WTC11 (cell line): ENCODE data around the gene PTPRN2. TPM values are rescaled to one million over a fixed set of nuclear protein-coding genes. Genes with fewer than 3 reads are reported as not detected.

Source experiments
- ATAC-seq: fragments of 200-7000 bp; cut with Tn5 transposase; 2 replicates; pipeline ENCODE4 v1.10.0; 2021; ENCODE audit warnings: mild to moderate bottlenecking, moderate library complexity
- CTCF ChIA-PET: fragments of 300-600 bp; sonication (Branson Sonifier 250); formaldehyde crosslinking; loops from one replicate; lab custom pipeline; 2021; ENCODE audit warnings: antibody characterized with exemption; lab: Charles Lee
- POLR2A ChIA-PET: fragments of 350-600 bp; sonication (Branson Sonifier 250); formaldehyde crosslinking; loops from one replicate; lab custom pipeline; 2021; ENCODE audit warnings: antibody characterized with exemption; lab: Charles Lee
- DNase-seq: peaks from one replicate; pipeline ENCODE4 v3.0.0; 2021; ENCODE audit warnings: low spot score
- H3K27ac Mint-ChIP-seq: 2 replicates; pipeline ENCODE4 v1.8.0; 2021; ENCODE audit warnings: mixed read lengths
- H3K27me3 Mint-ChIP-seq: 2 replicates; pipeline ENCODE4 v1.8.0; 2021; ENCODE audit warnings: low read depth, mild to moderate bottlenecking, moderate library complexity, mixed read lengths
- H3K36me3 Mint-ChIP-seq: 2 replicates; pipeline ENCODE4 v1.8.0; 2021; ENCODE audit warnings: mixed read lengths
- H3K4me1 Mint-ChIP-seq: 2 replicates; pipeline ENCODE4 v1.8.0; 2022; ENCODE audit warnings: mixed read lengths
- H3K4me3 Mint-ChIP-seq: 2 replicates; pipeline ENCODE4 v1.8.0; 2021; ENCODE audit warnings: mild to moderate bottlenecking, moderate library complexity, mixed read lengths
- H3K9me3 Mint-ChIP-seq: 2 replicates; pipeline ENCODE4 v1.8.0; 2021; ENCODE audit warnings: mixed read lengths
- ARID4B ChIP-seq: sonication (generic); formaldehyde crosslinking; IDR thresholded peaks from 2 replicates; pipeline ENCODE4 v1.8.0; 2023; ENCODE audit warnings: missing genetic modification reagents, mild to moderate bottlenecking, borderline replicate concordance
- ERG ChIP-seq: fragments of 250-450 bp; sonication (Bioruptor Pico); IDR thresholded peaks from 2 replicates; pipeline ENCODE4 v1.8.0; 2021; ENCODE audit warnings: mild to moderate bottlenecking
- ETV6 ChIP-seq: sonication (generic); formaldehyde crosslinking; IDR thresholded peaks from 2 replicates; pipeline ENCODE4 v1.8.1; 2022; ENCODE audit warnings: mild to moderate bottlenecking, missing genetic modification reagents
- FOXJ3 ChIP-seq: sonication (generic); formaldehyde crosslinking; IDR thresholded peaks from 2 replicates; pipeline ENCODE4 v1.9.0; 2021; ENCODE audit warnings: missing genetic modification reagents, mild to moderate bottlenecking, borderline replicate concordance
- IRF2 ChIP-seq: sonication (generic); formaldehyde crosslinking; IDR thresholded peaks from 2 replicates; pipeline ENCODE4 v1.8.0; 2022; ENCODE audit warnings: low read depth, missing genetic modification reagents, borderline replicate concordance
- NR2C2 ChIP-seq: sonication (generic); formaldehyde crosslinking; IDR thresholded peaks from 2 replicates; pipeline ENCODE4 v1.8.0; 2022; ENCODE audit warnings: mild to moderate bottlenecking, missing genetic modification reagents
- NR3C1 ChIP-seq: sonication (generic); formaldehyde crosslinking; conservative IDR thresholded peaks from 2 replicates; pipeline ENCODE4 v1.8.1; 2023; ENCODE audit warnings: low read depth, mild to moderate bottlenecking, missing genetic modification reagents
- SMAD3 ChIP-seq: sonication (generic); formaldehyde crosslinking; IDR thresholded peaks from 2 replicates; pipeline ENCODE4 v1.8.0; 2022; ENCODE audit warnings: missing genetic modification reagents, mild to moderate bottlenecking, borderline replicate concordance
- SP1 ChIP-seq: sonication (generic); formaldehyde crosslinking; conservative IDR thresholded peaks from 2 replicates; pipeline ENCODE4 v1.8.1; 2022; ENCODE audit warnings: missing genetic modification reagents
- TCF7 ChIP-seq: sonication (generic); formaldehyde crosslinking; IDR thresholded peaks from 2 replicates; pipeline ENCODE4 v1.8.0; 2022; ENCODE audit warnings: mild to moderate bottlenecking, low read depth, missing genetic modification reagents, moderate library complexity
- ZNF138 ChIP-seq: sonication (generic); formaldehyde crosslinking; conservative IDR thresholded peaks from 2 replicates; pipeline ENCODE4 v1.8.1; 2022; ENCODE audit warnings: mild to moderate bottlenecking, moderate library complexity, missing genetic modification reagents
- ZNF532 ChIP-seq: fragments of 250-450 bp; sonication (Bioruptor Pico); IDR thresholded peaks from 2 replicates; pipeline ENCODE4 v1.9.0; 2021; ENCODE audit warnings: mild to moderate bottlenecking, borderline replicate concordance
- total RNA-seq: library from RNA; stranded (reverse); gene quantifications from 3 replicates; pipeline ENCODE4 v1.2.3, GENCODE V29; 2021
- TF ChIP-seq, protein P1 (sequence below): sonication (generic); formaldehyde crosslinking; IDR thresholded peaks from 2 replicates; pipeline ENCODE4 v1.8.1; 2022; ENCODE audit warnings: missing genetic modification reagents, borderline replicate concordance

Gene PTPRN2
- total RNA-seq, 1 experiment from 2014 or later: 4.7 TPM

GRCh38 chr7:158167373-158167772 is 420.2 kb downstream of the PTPRN2 start:
- H3K9me3 Mint-ChIP-seq: peaks cover 64% of the 10 kb centered on the region
- ChIA-PET CTCF (no interaction called here), POLR2A (no interaction called here)
- H3K27ac Mint-ChIP-seq: no peak overlapping the region
- peaks cover 3% of the 10 kb centered on the region; the same call in 1 of the 2 replicates for H3K27me3 Mint-ChIP-seq
- H3K36me3 Mint-ChIP-seq: peaks cover 57% of the 10 kb centered on the region
- no peak overlapping the region for H3K4me3 Mint-ChIP-seq
- no peak for TF ChIP-seq ETV6 (CRISPR knock-in tag)
- TF ChIP-seq IRF2: no peak
- ATAC-seq: no peak
- no peaks in the 10 kb centered on the region for H3K4me1 Mint-ChIP-seq
- no peak for DNase-seq

GRCh38 chr7:158166386-158167340 is 421.0 kb downstream of the PTPRN2 start:
- H3K27ac Mint-ChIP-seq: no peak overlapping the region
- CTCF ChIA-PET: no interaction called here
- POLR2A ChIA-PET: no interaction called here
- TF ChIP-seq NR2C2 (no peak), SP1 (CRISPR knock-in tag) (no peak), FOXJ3 (no peak), ZNF532 (no peak)
- TF ChIP-seq, protein P1, sequence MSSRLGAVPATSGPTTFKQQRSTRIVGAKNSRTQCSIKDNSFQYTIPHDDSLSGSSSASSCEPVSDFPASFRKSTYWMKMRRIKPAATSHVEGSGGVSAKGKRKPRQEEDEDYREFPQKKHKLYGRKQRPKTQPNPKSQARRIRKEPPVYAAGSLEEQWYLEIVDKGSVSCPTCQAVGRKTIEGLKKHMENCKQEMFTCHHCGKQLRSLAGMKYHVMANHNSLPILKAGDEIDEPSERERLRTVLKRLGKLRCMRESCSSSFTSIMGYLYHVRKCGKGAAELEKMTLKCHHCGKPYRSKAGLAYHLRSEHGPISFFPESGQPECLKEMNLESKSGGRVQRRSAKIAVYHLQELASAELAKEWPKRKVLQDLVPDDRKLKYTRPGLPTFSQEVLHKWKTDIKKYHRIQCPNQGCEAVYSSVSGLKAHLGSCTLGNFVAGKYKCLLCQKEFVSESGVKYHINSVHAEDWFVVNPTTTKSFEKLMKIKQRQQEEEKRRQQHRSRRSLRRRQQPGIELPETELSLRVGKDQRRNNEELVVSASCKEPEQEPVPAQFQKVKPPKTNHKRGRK: no peak
- peaks cover 54% of the 10 kb centered on the region for H3K36me3 Mint-ChIP-seq
- H3K4me1 Mint-ChIP-seq: no peaks in the 10 kb centered on the region
- peaks cover 61% of the 10 kb centered on the region for H3K9me3 Mint-ChIP-seq
- ATAC-seq (no peak), DNase-seq (no peak)
- H3K4me3 Mint-ChIP-seq: no peak overlapping the region
- peaks cover 2% of the 10 kb centered on the region; the same call in 1 of the 2 replicates for H3K27me3 Mint-ChIP-seq

- CTCF ChIA-PET: no interaction called here
- no peak for DNase-seq
- POLR2A ChIA-PET: no interaction called here
- TF ChIP-seq TCF7 (CRISPR knock-in tag): no peak
- TF ChIP-seq ERG: no peak
- no peak for TF ChIP-seq ETV6 (CRISPR knock-in tag)
- TF ChIP-seq ZNF138 (CRISPR knock-in tag): no peak
- TF ChIP-seq ARID4B (CRISPR knock-in tag): no peak
- TF ChIP-seq NR3C1 (CRISPR knock-in tag): no peak
- TF ChIP-seq SMAD3 (CRISPR knock-in tag): no peak
- Mint-ChIP-seq H3K4me1 (no peaks in the 10 kb centered on the region), H3K27ac (no peak overlapping the region), H3K27me3 (peaks cover 2% of the 10 kb centered on the region; the same call in 1 of the 2 replicates), H3K4me3 (no peak overlapping the region), H3K36me3 (peaks cover 59% of the 10 kb centered on the region), H3K9me3 (peaks cover 67% of the 10 kb centered on the region)
- no peak for ATAC-seq
Measured at GRCh38 chr7:158165711-158166110, 421.9 kb downstream of the PTPRN2 start.
